Inflammatory macrophage (primary cell): ENCODE measurements around the gene ANKLE2.

Experiments used
- DNase-seq, 2 donors: peaks; one replicate each; pipeline ENCODE4 v3.0.0-alpha.2; 2020 to 2022

The ANKLE2 gene

DNA sequence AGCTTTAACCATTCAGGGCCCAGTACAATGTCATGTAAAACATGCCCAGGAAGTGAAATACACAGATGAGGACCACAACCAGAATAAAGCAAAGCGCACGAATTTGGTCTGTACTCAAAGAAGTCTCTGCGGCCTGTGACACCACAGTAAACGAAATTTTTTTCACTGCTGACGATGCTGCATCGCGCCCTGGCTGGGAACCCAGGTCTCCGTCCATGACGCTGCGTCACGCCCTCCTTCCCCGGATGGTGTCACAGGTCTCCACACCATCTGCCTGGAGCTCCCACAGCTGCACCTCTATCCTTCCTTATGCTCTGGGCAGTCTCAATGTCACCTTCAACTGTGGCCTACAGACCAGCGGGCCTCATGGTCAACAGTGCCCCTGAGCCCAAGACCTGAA, 17.8 kb downstream of the ANKLE2 start:
- DNase-seq: no peak

DNA sequence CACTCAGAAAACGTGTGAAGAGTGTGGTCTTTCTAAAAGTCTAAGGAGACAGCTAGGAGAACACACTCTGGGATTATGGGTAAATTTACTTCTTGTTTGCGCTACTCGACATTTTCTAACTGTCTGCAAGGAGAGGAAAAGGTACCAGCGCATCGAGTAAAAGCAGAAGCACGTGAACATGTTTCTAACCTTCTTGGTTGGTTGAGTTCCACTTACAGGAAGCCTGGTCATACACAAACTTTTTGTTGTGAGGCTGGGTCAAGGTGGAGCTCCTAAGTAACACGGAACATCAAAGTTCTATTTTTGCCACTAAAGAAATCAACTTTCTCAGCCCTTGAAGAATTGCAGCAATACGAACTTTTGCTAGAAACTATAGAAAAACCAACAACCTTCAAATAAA, 20.0 kb downstream of the ANKLE2 start:
- DNase-seq: no peak

DNA sequence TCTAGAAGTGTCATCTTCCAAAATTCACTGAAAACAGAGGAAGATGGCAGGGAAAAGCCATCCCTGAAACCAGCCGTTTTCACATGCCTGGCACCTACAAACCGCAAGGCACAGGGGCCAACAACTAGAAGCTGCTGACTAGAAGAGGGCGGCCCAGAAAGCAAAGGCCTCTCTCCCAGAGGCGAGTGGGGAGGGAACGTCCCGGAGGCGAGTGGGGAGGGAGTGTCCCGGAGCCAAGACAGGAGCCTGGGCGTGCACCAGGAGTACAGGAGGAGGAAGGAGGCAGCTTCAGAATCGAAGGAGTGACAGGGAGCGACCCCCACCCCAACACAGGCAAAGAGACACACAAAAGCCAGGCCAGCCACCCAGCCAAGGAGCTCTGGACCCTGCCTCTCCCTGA, 21.0 kb downstream of the ANKLE2 start:
- no peak for DNase-seq

DNA sequence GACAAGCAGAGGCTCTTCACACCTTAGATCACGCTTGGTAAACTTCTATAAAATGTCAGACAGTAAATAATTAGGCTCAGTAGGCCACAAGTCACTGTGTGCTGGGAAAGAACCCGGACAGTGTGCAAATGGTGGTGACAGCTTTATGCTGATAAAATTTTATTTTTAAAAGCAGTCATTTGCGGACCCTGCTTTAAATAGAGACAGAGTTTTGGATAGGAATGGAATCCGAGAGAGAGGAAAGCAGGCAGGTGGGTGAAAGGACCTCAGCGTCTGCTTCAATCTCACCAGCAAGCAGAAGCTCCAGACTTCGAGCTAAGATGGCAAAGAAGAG, 21.4 kb downstream of the ANKLE2 start:
- no peak for DNase-seq

DNA sequence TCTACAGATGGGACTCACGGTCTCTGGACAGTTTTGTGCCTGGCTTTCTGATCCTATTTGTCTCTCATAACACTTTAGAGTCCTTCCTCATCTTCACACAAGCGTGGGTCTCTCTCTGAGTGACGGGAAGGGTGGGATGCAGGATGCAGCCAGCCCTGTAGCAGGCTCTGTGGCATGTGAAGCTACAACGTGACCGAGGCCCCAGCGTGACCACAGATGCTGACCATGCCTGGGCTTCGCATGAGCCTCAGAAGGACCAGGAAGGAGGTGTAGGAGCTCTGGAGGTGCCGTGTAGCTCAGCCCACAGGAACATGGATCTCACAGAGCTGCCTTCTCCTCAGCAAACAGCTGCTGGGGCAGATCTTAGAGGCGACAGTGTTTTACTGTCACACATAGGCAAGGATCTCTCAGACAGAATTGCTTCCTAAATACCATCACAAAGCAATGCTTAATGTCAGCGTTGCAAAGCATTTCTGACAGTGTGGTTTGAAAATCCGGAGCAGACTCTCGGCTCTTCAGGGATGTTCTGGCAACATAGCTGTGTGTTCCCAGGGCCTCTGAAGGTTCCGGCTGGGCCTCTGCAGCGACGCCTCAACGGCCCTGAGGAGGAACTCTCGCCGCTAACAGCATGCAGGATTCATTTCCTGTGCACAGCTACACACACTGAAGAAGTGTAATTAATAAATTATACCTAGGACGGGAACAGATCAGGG, 21.9 kb downstream of the ANKLE2 start:
- no peak for DNase-seq

DNA sequence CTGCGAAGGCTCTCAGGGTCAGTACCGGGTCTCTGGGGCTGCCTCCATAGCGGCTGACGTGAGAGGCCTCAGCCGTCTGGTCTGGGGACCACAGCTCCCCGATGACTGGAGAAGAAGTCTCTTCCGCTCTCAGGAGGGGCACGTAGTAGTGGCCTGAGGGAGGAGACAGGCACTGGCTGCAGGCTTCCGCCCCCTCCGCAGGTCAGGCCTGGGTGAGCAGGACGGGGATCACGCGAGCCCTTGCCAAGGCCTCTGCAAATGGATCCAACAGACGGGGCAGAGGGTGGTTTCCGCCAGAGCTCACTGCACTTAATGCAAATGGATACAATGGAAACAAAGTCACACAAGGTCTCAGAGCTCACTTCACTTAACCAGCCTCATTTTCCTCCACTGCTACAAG, 24.7 kb downstream of the ANKLE2 start:
- DNase-seq: no peak

DNA sequence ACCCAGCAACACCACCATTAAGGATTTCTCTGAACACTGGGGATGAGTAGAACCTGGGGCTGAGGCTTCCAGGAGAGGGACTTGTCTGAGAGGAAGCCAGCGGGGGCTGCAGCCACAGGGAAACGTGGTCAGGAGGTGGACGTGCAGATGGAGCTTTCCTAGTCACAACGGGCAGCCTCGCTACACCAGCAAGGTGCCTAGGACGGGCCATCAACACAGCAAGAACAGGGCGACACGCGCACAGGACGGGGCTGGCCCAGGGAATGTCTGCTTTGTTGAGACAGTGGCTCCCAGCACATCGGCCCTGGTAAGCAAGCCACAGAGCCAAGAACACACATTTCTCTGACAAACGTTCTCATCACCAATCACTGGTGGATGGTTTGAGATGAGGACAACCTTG, 25.3 kb downstream of the ANKLE2 start:
- no peak for DNase-seq

DNA sequence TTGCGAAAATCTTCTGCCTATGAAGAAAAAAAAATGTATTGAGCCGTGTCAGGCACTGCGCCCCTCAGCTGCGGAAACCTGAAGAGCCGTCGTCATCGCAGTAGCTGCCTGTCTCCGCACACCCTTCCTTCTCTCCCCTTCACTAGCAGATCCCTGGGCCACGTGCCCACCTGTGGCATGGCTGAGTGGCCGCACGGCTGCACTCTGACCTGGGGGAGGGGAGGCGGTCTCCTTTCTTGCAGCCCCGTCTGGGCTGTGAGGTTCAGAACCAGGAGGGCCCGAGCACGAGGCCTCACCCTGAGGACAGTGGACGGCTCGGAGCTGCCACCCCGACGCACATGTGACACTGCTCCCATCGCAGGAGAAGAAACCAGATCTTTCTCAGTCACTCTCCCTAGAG, 26.1 kb downstream of the ANKLE2 start:
- DNase-seq: no peak

DNA sequence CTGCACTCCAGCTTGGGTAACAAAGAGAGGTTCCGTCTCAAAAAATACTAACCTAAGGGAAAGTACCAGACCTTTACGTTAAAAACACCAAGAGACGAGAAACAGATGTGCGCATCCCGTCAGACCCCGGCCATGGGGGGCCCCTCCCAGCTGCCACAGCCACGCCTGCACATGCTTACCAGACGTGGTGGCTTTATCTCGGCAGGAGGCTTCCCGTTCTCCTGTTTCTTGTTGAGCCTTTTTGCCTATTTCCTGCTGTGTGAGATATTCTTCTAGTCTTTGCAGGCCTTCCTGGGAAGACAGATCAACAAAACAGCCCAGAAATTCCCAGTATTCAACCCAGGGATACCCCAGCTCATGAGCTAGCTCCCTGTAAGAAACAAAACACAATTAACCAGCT, 27.4 kb downstream of the ANKLE2 start:
- DNase-seq: no peak

DNA sequence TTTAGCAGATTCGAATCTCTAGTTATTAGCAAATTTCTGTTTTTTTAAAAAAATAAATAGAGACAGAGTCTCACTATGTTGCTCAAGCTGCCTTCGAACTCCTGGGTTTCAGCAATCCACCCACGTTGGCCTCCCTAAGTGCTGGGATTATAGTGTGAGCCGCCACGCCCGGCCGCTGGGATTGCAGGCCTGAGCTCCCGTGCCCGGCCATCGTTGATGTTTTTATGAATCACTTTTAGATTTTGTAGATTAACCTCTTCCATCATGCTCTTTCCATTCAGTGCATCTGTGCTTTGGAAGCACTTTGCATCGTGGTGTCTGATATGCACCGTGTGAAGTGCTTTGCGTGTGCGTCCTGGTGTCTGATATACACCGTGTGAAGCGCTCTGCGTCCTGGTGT, 30.1 kb downstream of the ANKLE2 start:
- no peak for DNase-seq

DNA sequence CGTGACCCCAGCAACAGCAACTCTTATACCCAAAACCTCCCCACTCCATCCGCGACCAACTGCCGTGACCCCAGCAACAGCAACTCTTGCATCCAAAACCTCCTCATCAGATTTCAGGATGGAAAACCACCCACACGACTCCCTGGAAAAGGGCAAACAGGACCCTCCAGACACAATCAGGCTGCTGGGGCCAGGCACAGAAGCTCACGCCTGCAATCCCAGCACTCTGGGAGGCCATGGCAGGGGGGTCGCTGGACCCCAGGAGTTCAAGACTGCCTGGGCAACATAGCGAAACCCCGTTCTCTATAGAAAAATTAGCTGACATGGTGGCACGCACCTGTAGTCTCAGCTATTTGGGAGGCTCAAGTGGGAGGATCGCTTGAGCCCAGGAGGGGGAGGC, 31.3 kb downstream of the ANKLE2 start:
- DNase-seq: no peak

DNA sequence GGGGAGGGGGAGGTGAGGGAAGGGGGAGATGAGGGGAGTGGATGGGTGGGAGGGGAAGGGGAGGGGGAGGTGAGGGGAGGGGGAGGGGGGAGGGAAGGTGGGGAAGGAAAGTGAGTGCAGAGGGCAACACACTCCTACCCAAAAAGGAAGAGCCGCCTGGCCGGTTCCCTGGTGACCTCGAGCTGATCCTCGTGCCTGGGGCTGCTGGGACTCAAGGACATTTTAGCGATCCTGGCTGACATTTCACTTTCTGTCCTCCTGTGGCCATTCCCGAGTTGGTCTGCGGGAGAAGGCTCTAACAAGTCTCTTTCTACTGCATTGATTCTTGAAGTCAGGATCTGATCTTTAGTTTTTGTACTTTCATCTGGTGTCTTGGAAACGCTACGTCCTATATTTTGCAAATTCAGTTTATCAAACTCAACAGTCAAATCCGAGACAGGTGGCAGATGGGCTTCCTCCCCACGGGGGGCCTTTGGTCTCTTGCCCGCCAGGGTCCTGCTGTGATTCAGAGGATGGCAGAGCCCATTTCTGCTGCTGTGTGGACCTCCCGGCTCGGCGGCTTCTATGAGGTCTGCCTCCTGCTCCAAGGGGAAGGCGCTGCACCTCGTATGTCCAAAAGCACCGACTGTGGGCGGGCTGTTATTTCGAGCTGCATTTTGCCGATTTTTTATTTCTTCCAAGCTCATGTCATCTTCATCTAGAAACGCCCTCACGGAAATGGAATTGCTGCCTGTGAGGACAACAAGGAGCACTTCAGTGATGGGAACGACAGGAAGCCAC, 31.9 kb downstream of the ANKLE2 start:
- no peak for DNase-seq

DNA sequence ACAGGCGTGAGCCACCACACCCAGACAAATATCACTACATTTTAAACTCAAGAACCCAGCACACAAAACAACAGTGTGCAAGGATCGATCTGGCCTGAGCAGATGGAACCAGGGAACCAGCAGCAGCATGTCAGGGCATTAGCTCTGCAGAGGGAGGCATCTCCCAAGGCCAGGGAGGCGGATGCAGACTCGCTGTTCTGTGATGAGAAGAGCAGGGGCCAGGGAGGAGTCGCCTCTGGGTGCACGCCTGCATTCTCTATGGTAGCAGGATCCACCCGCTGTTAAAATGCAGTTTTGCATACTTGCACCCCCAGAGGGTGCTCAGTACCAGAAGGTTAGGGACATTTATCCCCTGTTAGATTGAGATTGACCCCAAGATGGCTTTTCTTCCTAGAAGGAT, 33.1 kb downstream of the ANKLE2 start:
- no peak for DNase-seq

DNA sequence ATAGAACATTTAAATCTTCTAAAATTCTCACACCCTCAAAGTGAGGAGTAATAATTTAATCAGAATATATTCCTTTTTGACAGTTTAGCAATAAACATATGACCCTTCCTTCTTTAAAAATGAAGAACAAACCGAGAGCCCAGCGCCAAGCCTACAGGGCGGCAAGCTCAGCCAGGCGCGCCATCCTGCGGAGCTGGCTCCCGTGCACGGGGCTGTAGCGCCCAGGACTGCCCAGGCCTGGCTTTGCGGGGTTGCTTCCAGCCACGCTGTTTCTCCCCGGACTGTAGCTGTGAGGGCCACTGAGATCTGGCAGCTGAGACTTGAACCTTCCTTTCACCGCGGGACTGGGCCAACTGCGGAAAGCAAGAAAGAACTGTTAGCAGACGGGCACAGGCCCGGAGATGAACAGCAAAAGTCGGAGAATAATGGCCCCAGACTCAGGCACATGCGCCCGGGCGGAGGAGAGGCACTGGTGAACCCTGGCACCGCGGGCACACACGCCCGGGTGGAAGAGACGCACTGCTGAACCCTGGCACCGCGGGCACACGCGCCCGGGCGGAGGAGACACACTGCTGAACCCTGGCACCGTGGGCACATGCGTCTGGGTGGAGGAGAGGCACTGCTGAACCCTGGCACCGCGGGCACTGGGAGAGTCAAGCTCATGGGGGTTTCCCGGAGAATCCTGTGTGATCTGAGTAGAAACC, 34.4 kb downstream of the ANKLE2 start:
- DNase-seq: no peak

DNA sequence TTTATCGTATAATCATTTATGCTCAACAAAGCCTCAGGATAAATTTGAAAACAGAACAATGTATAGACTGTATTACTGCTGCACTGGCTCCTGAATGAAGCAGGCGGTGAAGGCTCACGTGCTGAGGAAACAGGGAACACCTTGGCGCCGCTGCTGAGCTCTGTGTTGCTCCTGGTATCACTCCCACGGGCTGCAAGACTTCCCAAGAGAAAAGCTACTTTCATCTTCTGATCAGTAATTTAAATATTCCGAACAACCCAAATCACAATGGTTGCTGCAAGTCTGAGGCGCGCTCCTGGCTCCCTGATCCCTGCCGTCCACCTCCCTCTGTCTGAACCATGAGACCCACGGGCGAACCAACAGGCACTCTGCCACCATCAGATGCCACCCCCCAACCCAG, 35.2 kb downstream of the ANKLE2 start:
- no peak for DNase-seq

DNA sequence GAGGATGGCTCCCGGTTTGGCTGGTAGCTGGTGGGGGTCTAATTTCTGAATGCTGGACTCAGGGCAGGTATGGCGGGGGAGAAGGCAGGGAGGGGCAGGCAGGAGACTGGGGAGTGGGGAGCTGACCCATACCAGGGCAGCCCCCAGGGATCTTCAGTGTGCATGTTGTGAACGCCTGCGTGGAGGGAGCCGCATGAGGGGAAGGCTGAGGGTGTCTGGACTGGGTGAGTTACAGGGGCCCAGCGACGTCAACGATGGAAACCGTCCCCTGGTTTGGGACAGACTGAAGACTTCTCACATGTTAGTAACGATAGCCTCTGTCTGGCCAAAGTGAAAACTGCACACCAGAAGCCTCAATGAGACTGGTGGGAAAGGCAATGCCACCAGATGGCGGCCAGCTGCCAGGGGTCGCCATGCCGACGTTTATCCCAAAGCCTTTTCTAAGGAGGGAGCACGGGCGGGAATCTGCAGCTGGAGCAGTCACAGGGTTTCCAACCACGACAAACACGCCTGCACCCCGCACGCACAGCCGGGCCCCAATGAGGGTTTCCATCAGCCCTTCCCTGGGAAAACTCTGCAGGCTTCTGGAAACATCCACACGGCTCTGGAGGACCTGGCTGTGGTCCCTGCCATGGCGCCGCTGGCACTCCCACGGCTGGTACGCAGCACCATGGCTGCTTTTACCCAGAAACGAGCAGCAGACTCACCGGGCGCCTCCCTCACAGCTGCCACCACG, 37.0 kb downstream of the ANKLE2 start:
- DNase-seq: no peak

DNA sequence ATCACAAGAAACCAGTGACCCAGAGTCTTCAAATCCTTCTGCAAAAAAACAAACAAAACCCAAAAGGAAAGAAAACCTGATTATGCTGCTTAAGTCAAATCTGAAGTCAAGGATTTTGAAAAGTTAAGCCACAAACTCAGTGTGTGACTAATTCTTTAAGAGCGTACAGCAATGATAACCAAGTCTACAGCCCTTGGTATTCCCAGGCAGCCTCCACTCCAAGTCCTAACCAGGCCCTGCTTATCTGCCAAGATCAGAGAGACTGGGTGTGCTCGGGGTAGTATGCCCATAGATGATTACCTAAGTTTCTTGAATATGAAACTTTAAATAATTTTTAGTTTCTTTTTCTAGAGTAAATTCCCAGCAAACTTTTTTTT, 37.9 kb downstream of the ANKLE2 start:
- DNase-seq: no peak

DNA sequence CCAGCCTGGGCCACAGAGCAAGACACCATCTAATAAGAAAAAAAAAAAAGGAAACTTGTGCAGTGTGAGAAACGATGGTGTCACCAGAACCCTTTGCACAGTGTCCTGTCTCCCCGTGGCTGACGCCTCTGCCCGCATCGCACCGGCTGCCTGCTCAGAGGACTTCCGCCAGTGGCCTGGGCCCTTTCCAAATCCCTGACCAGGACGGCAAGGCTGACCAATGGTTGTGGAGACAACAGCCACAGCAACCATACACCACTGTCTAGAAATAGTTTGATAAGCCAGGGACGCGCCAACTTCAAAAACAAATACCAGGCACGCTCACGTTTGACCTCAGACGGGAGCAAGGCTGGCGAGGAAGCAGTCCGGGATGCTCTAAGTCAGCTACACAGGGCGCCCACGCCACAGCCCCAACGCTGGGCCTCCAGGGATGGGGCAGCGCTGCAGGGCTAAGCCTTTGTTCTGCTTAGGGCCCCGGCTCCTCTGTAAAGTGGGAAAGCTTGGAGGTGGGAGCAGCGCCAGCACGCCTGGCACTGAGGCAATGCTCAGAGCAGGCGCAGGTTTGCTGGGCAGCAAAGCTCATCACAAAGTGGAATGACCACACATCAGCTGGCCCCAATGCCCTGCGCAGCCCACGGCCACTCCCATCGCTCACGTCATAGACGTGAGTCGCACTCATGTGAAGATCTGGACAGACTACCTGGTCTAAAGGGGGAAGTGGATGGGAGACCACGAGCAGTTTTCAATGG, 38.4 kb downstream of the ANKLE2 start:
- DNase-seq: peak in 1 of 2 donors; percentile 53

DNA sequence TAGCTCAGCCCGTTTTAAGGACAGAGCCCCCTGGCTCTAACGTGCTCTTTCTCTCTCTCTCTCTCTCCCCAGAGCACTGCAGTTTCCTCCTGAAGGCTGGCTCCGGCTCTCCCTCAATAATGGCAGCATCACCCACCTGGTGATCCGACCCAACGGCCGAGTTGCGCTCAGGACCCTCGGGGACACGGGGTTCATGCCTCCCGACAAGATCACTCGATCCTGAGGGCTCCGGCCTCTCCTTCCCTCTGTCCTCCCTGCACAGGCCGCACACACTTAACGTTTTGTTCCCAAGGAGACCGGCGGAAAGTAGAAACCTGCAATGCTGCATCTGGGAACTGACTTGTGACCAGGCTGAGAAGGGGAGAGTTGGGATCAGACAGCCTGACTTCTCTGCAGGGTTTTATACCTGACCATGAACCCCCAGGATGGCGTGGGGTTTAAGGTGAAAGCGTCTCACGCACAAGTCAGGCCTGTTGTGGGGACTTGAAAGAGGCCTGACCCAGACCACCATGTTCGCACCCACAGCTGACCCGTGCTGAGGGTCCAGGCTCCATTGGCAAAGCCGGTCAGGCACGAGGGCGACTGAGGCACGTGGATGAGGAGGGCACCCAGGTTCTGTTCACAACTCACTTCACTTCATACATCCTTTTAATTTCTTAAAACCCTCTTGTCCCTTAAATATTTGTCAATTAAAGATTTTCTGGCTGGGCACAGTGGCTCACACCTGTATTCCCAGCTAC, 40.9 kb downstream of the ANKLE2 start:
- no peak for DNase-seq

DNA sequence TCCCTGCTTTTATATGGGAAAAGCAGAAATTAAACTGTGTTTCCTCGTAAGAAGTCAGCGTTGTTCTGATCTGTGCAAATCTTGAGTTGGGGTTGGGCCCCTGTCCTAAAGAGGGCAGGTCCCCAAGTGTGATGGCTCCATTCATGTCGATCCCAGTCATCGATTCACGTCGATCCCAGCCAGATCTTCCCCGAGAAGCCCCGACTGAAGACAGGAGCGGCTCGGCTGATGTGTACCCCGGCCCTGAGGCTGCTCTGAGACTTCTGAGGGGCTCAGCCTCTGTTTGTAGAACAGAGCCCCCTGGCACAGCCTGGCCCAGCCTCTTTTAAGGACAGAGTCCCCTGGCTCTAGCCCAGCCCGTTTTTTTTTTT, 41.7 kb downstream of the ANKLE2 start:
- DNase-seq: no peak

DNA sequence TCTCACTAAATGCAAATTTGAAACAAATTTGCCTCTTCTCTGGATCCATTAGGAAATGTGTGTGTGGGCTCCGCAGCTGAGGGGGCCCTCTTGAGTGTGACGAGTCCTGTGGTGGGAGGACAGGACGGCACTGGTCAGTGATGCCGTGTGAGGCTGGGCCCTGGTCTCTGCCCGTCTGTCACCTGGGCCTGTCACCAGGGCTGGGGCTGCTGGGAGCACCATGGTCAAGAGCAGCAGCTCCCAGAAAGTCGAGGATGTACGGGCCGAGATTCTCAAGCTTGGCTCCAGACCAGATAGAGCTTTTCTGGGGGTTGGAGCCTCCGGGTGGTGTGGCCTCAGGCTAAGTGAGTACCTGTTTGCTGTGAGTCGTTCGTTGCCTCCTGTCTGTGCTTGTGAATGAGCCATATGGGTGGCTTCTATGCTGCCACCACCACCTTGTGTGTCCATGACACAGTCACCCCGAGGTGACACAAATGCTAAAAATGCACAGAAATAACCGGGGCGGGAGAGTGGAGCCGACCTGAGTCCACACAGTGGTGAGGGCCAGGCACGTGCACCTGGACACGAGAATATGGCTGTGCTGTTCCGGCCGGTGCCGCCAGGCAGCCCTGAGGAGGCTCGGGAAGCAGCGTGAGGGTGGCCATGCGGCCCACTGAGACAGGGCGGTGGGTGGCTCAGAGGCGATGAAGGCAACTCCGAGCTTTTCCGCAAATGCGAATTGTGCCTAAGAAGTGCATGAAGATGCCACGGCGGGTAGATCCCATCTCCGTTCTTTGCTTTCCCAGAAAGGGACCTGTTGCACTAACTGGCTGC, 42.3 kb downstream of the ANKLE2 start:
- no peak for DNase-seq
